ENCODE data around the gene RAD9A. TPM values are rescaled to one million over a fixed set of nuclear protein-coding genes. Genes with fewer than 3 reads are reported as not detected.

Gene RAD9A
- total and polyA plus RNA-seq, 2 donors (not counting 1 experiment from before 2014, with no cell fraction given): 3.5 to 3.8 TPM

DNA sequence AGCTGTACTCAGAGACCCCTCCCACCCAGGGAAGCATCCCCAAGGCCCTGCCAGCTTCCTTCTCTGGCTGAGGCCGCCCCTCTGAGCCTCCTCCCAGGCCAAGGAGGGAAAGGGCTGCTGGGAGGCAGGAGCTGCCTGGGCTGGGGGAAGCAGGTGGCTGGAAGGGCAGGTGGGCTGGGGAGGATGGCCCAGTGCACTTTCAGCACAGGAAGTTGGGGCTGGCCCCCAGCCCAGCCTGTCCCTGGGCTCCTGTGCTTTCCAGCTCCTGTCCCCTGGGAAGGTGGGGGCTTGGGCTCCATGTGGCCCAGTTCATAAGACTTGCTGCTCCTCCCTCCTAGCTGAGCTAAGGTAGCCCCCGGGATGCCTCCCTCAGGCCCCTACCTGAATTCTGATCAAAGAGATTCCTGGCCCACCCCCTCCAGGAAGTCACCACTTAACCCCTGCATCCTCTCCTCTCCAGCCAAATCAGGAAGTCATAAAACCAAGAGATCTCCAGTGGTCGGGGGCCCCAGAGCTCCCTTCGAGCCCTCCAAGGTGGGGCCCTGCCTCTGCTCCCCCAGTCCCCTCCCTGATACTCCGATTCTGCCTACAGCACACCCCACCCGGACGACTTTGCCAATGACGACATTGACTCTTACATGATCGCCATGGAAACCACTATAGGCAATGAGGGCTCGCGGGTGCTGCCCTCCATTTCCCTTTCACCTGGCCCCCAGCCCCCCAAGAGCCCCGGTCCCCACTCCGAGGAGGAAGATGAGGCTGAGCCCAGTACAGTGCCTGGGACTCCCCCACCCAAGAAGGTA lies 5.0 kb downstream of the RAD9A start:
- Histone ChIP-seq H3K79me2 (ENCODE audit: control insufficient read depth, insufficient read depth, low read length) (peaks cover 28% of the 10 kb centered on the region), H3K27ac (ENCODE audit: insufficient read depth, low read length) (no peak overlapping the region), H3K4me1 (ENCODE audit: control insufficient read depth, extremely low read depth, insufficient read depth, low read length) (peaks cover 6% of the 10 kb centered on the region), H4K20me1 (ENCODE audit: control insufficient read depth, extremely low read depth, insufficient read depth, low read length) (no peaks in the 10 kb centered on the region), H3K9me3 (ENCODE audit: control insufficient read depth, insufficient read depth, low read depth, low read length) (no peaks in the 10 kb centered on the region), H3K9ac (ENCODE audit: insufficient read depth, low read length) (no peak overlapping the region), H3K4me2 (ENCODE audit: extremely low read depth, insufficient read depth, low read length) (no peak overlapping the region), H3K36me3 (ENCODE audit: control insufficient read depth, insufficient read depth, low read length) (peaks cover 21% of the 10 kb centered on the region), H2AFZ (ENCODE audit: low read length) (no peak overlapping the region), H3K4me3 (replicated peaks in 1 of 4; ENCODE audit: control extremely low read depth in 1 of 4, insufficient read depth in 1 of 4, low read depth in 3 of 4, low read length in 4 of 4) (no peak overlapping the region), H3K27me3 (ENCODE audit: control insufficient read depth, insufficient read depth, low read length) (no peaks in the 10 kb centered on the region)
- DNase-seq (ENCODE audit: low read depth in 2 of 2): no peak
- TF ChIP-seq, protein P1, sequence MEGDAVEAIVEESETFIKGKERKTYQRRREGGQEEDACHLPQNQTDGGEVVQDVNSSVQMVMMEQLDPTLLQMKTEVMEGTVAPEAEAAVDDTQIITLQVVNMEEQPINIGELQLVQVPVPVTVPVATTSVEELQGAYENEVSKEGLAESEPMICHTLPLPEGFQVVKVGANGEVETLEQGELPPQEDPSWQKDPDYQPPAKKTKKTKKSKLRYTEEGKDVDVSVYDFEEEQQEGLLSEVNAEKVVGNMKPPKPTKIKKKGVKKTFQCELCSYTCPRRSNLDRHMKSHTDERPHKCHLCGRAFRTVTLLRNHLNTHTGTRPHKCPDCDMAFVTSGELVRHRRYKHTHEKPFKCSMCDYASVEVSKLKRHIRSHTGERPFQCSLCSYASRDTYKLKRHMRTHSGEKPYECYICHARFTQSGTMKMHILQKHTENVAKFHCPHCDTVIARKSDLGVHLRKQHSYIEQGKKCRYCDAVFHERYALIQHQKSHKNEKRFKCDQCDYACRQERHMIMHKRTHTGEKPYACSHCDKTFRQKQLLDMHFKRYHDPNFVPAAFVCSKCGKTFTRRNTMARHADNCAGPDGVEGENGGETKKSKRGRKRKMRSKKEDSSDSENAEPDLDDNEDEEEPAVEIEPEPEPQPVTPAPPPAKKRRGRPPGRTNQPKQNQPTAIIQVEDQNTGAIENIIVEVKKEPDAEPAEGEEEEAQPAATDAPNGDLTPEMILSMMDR (conservative IDR thresholded peaks at IDR 0.05 in 1 of 2, IDR thresholded peaks at IDR 0.05 in 1 of 2; ENCODE audit: low read depth in 1 of 2, low read length in 2 of 2): no peak
- TF ChIP-seq EZH2 (IDR thresholded peaks at IDR 0.05; ENCODE audit: low read length, missing control alignments): no peak

DNA sequence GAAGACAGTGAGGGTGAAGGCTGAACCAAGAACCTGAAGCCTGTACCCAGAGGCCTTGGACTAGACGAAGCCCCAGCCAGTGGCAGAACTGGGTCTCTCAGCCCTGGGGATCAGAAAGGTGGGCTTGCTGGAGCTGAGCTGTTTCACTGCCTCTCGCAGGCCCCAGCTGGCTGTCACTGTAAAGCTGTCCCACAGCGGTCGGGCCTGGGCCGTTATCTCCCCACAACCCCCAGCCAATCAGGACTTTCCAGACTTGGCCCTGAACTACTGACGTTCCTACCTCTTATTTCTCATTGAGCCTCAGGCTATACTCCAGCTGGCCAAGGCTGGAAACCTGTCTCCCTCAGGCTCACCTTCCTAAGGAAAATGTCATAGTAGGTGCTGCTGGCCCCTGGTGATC lies 5.8 kb downstream of the RAD9A start:
- TF ChIP-seq, protein P1 (conservative IDR thresholded peaks at IDR 0.05 in 1 of 2, IDR thresholded peaks at IDR 0.05 in 1 of 2; ENCODE audit: low read depth in 1 of 2, low read length in 2 of 2): no peak
- no peak for TF ChIP-seq EZH2 (IDR thresholded peaks at IDR 0.05; ENCODE audit: low read length, missing control alignments)
- no peak overlapping the region for H3K9ac ChIP-seq (ENCODE audit: insufficient read depth, low read length)
- peaks cover 26% of the 10 kb centered on the region for H3K79me2 ChIP-seq (ENCODE audit: control insufficient read depth, insufficient read depth, low read length)
- H4K20me1 ChIP-seq (ENCODE audit: control insufficient read depth, extremely low read depth, insufficient read depth, low read length): no peaks in the 10 kb centered on the region
- H3K4me3 ChIP-seq (replicated peaks in 1 of 4; ENCODE audit: control extremely low read depth in 1 of 4, insufficient read depth in 1 of 4, low read depth in 3 of 4, low read length in 4 of 4): no peak overlapping the region
- peaks cover 21% of the 10 kb centered on the region for H3K36me3 ChIP-seq (ENCODE audit: control insufficient read depth, insufficient read depth, low read length)
- no peak for DNase-seq (ENCODE audit: low read depth in 2 of 2)
- no peak overlapping the region for H3K27ac ChIP-seq (ENCODE audit: insufficient read depth, low read length)
- no peaks in the 10 kb centered on the region for H3K9me3 ChIP-seq (ENCODE audit: control insufficient read depth, insufficient read depth, low read depth, low read length)
- H3K27me3 ChIP-seq (ENCODE audit: control insufficient read depth, insufficient read depth, low read length): no peaks in the 10 kb centered on the region
- H3K4me2 ChIP-seq (ENCODE audit: extremely low read depth, insufficient read depth, low read length): no peak overlapping the region
- H2AFZ ChIP-seq (ENCODE audit: low read length): no peak overlapping the region
- peaks cover 6% of the 10 kb centered on the region for H3K4me1 ChIP-seq (ENCODE audit: control insufficient read depth, extremely low read depth, insufficient read depth, low read length)

DNA sequence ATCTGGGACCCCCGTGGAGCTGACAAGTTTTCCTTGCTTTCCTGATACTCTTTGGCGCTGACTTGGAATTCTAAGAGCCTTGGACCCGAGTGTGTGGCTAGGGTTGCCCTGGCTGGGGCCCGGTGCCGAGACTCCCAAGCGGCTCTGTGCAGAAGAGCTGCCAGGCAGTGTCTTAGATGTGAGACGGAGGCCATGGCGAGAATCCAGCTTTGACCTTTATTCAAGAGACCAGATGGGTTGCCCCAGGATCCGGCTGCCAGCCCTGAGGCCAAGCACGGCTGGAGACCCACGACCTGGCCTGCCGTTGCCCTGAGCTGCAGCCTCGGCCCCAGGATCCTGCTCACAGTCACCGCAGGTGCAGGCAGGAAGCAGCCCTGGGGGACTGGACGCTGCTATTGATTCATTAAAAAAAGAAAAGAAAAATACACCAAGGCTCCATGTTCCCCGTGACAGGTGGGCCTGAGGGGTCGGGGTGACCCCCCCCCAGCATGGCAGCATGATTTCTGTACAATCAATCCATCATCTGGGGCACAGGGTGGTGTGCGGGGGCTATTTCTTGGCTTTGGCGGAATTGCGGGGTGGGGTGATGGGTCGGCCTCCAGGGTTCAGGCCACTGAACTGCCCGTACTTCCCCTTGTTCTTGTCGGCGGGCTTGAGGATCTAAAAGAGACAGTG lies 6.3 kb downstream of the RAD9A start:
- Histone ChIP-seq H3K4me3 (replicated peaks in 1 of 4; ENCODE audit: control extremely low read depth in 1 of 4, insufficient read depth in 1 of 4, low read depth in 3 of 4, low read length in 4 of 4) (no peak overlapping the region), H3K27me3 (ENCODE audit: control insufficient read depth, insufficient read depth, low read length) (no peaks in the 10 kb centered on the region), H3K36me3 (ENCODE audit: control insufficient read depth, insufficient read depth, low read length) (peaks cover 20% of the 10 kb centered on the region), H3K4me1 (ENCODE audit: control insufficient read depth, extremely low read depth, insufficient read depth, low read length) (peaks cover 6% of the 10 kb centered on the region), H3K79me2 (ENCODE audit: control insufficient read depth, insufficient read depth, low read length) (peaks cover 24% of the 10 kb centered on the region), H3K27ac (ENCODE audit: insufficient read depth, low read length) (no peak overlapping the region), H3K9me3 (ENCODE audit: control insufficient read depth, insufficient read depth, low read depth, low read length) (no peaks in the 10 kb centered on the region), H3K9ac (ENCODE audit: insufficient read depth, low read length) (no peak overlapping the region), H4K20me1 (ENCODE audit: control insufficient read depth, extremely low read depth, insufficient read depth, low read length) (no peaks in the 10 kb centered on the region), H2AFZ (ENCODE audit: low read length) (no peak overlapping the region), H3K4me2 (ENCODE audit: extremely low read depth, insufficient read depth, low read length) (no peak overlapping the region)
- no peak for DNase-seq (ENCODE audit: low read depth in 2 of 2)
- TF ChIP-seq, protein P1 (conservative IDR thresholded peaks at IDR 0.05 in 1 of 2, IDR thresholded peaks at IDR 0.05 in 1 of 2; ENCODE audit: low read depth in 1 of 2, low read length in 2 of 2): no peak

All from fibroblast of lung (primary cell).